ENCODE measurements around the gene ALOX15. TPM values are rescaled to one million over a fixed set of nuclear protein-coding genes. Genes with fewer than 3 reads are reported as not detected.
"Not testable (repeated sequence)": the region's sequence is repeated elsewhere in the genome, so short reads cannot be mapped to it uniquely, and the experiment has no call there.

The ALOX15 gene, protein sequence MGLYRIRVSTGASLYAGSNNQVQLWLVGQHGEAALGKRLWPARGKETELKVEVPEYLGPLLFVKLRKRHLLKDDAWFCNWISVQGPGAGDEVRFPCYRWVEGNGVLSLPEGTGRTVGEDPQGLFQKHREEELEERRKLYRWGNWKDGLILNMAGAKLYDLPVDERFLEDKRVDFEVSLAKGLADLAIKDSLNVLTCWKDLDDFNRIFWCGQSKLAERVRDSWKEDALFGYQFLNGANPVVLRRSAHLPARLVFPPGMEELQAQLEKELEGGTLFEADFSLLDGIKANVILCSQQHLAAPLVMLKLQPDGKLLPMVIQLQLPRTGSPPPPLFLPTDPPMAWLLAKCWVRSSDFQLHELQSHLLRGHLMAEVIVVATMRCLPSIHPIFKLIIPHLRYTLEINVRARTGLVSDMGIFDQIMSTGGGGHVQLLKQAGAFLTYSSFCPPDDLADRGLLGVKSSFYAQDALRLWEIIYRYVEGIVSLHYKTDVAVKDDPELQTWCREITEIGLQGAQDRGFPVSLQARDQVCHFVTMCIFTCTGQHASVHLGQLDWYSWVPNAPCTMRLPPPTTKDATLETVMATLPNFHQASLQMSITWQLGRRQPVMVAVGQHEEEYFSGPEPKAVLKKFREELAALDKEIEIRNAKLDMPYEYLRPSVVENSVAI
- polyA plus RNA-seq (2012; ENCODE audit: missing spikeins), result not detected

DNA sequence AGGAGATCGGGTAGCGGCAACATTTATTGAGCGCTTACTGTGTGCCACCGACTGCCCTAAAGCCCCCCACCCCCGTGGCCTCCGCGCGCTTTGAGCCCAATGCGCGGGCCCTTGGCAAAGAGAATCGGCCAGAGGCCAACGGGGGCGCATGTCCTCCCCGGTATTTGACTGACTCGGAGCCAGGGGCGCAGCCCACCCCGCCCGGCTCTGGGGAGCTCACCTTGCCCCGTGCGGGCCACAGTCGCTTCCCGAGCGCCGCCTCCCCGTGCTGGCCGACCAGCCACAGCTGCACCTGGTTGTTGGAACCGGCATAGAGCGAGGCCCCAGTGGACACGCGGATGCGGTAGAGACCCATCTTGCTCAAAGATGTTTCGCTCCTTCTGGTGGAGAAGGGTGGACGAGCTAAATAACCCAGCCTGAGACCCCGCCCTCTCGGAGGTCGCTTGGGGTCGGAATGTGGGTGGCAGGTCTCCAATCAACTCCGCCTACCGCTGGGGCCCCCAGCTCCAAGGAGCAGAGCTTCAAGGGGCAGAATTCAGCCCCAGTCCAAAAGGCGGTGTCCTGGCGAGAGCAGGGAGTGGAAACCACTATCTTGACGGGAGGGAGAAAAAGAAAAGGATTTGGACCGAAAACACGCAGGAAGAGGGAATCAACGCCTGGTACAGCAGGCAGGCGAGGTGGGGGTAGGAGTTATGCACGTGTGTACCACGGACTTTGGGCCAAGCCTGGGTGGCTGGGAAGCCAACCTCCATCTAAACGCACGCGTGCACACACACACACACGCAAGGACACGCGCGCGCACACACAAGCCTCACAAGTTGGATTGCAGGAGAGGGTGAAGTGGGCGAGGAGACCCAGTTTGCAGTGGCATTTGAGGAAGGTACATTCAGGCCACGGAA is at the start of gene ALOX15:
ALOX15 (minus strand) TSS at position 382 of the 899 bp plus-strand sequence; CDS start at position 355, 27 bp downstream.
- FAIRE-seq (no peak), DNase-seq (ENCODE audit: insufficient read length) (no peak)
- TF ChIP-seq TAF1 (IDR thresholded peaks at IDR 0.05; ENCODE audit: borderline replicate concordance, low read depth, low read length) (no peak), POLR2AphosphoS5 (IDR thresholded peaks at IDR 0.05; ENCODE audit: low read depth, low read length) (no peak), POLR2A (IDR thresholded peaks at IDR 0.05; ENCODE audit: low read depth, low read length) (no peak)

- FAIRE-seq, result no peak
- TF ChIP-seq TAF1 (IDR thresholded peaks at IDR 0.05; ENCODE audit: borderline replicate concordance, low read depth, low read length) (no peak), POLR2AphosphoS5 (IDR thresholded peaks at IDR 0.05; ENCODE audit: low read depth, low read length) (no peak)
- no peak for DNase-seq (ENCODE audit: insufficient read length)
Measured at GRCh38 chr17:4690745-4691144, 49.3 kb upstream of the ALOX15 start.

GRCh38 chr17:4689872-4690271 is 48.4 kb upstream of the ALOX15 start:
- FAIRE-seq; DNase-seq (ENCODE audit: insufficient read length): not testable (repeated sequence)

- FAIRE-seq; DNase-seq (ENCODE audit: insufficient read length): not testable (repeated sequence)
Measured at GRCh38 chr17:4683739-4684138, 42.3 kb upstream of the ALOX15 start.

DNA sequence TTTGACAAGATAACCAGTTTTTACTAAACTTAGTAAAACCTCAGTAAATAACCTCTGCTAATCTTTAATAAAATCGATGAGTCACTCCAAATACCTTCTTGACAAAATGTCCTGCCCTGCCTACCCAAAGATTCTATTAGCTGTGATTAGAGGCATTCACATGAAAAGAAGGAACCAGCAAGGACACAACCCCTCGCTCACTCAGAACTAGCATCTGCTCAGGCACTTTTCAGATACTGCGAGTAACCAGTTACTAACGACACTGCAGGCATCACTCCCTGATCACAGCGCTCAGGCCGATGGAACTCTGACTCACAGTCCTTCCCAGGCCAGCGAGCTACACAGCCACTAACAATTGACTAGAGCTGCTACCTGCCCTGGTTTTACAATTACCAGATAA is 38.2 kb upstream of the ALOX15 start:
- TF ChIP-seq POLR2A (IDR thresholded peaks at IDR 0.05; ENCODE audit: low read depth, low read length), result no peak
- no peak for TF ChIP-seq TAF1 (IDR thresholded peaks at IDR 0.05; ENCODE audit: borderline replicate concordance, low read depth, low read length)
- no peak for TF ChIP-seq POLR2AphosphoS5 (IDR thresholded peaks at IDR 0.05; ENCODE audit: low read depth, low read length)
- FAIRE-seq (no peak), DNase-seq (ENCODE audit: insufficient read length) (no peak)

GRCh38 chr17:4678448-4679026 is 37.1 kb upstream of the ALOX15 start:
- DNase-seq (ENCODE audit: insufficient read length) (no peak), FAIRE-seq (no peak)
- TF ChIP-seq POLR2A (IDR thresholded peaks at IDR 0.05; ENCODE audit: low read depth, low read length) (no peak), TAF1 (IDR thresholded peaks at IDR 0.05; ENCODE audit: borderline replicate concordance, low read depth, low read length) (no peak), POLR2AphosphoS5 (IDR thresholded peaks at IDR 0.05; ENCODE audit: low read depth, low read length) (no peak)

DNA sequence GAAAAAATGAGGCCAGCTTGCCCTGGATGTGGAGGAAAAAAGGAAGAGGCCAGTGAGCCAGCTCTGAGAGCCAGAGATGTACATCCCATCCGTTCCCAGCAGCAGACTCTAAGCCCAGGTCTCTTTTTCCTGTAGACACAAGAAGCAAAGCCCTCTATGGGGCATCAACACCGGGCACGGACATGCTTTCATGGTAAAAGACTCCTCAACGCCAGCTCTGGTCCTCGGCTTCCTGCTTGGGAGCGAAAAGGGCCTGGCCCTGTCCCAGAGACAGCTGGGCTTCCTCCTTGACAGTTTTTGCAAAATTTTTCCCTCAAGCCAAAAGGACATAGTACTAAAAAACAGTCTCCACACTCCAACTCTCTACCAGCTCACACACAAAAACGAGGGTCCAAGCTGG is 35.3 kb upstream of the ALOX15 start:
- no peak for TF ChIP-seq POLR2AphosphoS5 (IDR thresholded peaks at IDR 0.05; ENCODE audit: low read depth, low read length)
- no peak for TF ChIP-seq TAF1 (IDR thresholded peaks at IDR 0.05; ENCODE audit: borderline replicate concordance, low read depth, low read length)
- no peak for TF ChIP-seq POLR2A (IDR thresholded peaks at IDR 0.05; ENCODE audit: low read depth, low read length)
- FAIRE-seq (no peak), DNase-seq (ENCODE audit: insufficient read length) (no peak)

DNA sequence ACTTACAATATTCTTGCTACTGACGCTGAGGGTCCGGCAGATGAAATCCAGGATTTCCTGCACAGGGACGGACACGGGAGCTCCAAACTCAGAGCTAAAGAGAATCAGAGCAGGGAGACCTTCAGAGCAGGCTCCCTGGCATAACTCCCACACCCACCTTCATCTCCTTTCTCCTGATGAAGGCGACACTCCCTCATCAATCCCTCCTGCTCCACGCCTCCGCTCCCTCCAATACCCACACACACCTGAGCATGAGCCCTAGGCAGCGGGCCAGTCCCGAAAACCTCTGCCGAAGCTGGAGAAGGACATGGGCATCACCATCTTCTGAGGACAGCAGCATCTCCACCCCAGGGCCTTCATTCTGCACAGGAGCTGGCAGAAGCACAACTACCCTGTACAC is 34.3 kb upstream of the ALOX15 start:
- DNase-seq (ENCODE audit: insufficient read length) (no peak), FAIRE-seq (no peak)
- TF ChIP-seq POLR2AphosphoS5 (IDR thresholded peaks at IDR 0.05; ENCODE audit: low read depth, low read length), result no peak
- TF ChIP-seq POLR2A (IDR thresholded peaks at IDR 0.05; ENCODE audit: low read depth, low read length), result no peak
- TF ChIP-seq TAF1 (IDR thresholded peaks at IDR 0.05; ENCODE audit: borderline replicate concordance, low read depth, low read length), result no peak

- DNase-seq (ENCODE audit: insufficient read length) (no peak), FAIRE-seq (no peak)
- TF ChIP-seq POLR2AphosphoS5 (IDR thresholded peaks at IDR 0.05; ENCODE audit: low read depth, low read length) (no peak), POLR2A (IDR thresholded peaks at IDR 0.05; ENCODE audit: low read depth, low read length) (no peak), TAF1 (IDR thresholded peaks at IDR 0.05; ENCODE audit: borderline replicate concordance, low read depth, low read length) (no peak)
Measured at GRCh38 chr17:4674685-4674998, 33.2 kb upstream of the ALOX15 start.

DNA sequence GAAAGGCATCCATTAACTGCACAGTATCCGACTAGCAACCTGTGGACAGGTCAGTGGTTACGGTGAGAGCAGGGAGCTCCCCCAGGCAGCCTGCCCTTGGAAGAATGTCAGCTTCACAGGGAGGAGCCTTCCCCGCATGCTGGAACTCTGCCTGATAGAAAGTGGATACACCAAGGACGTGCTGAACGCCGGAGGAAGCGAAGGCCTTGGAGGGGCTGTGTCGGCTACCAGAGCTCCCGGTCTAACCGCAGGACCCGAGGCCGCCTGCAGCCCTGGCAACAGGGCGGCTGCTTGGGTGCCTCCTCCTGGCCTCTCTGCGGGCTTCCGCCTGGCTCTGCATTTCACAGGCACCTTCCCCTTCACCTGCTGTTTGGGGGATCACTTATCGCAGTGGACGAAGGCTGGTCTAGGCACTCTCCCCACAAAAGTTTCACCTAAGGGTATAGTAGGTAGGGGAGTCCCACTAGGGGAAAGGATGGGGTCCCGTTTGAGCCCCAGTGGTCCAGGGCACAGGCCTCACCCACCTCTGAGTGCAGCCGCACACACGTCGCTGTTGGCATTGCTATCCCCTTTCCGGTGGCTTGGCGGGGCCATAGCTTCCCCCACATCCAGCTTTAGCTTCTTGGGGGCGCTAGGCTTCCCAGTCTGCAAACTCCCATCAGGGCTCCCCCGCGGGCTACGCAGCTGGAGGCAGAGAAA is 32.7 kb upstream of the ALOX15 start:
- no peak for TF ChIP-seq POLR2A (IDR thresholded peaks at IDR 0.05; ENCODE audit: low read depth, low read length)
- TF ChIP-seq TAF1 (IDR thresholded peaks at IDR 0.05; ENCODE audit: borderline replicate concordance, low read depth, low read length), result no peak
- TF ChIP-seq POLR2AphosphoS5 (IDR thresholded peaks at IDR 0.05; ENCODE audit: low read depth, low read length), result no peak
- FAIRE-seq, result no peak
- no peak for DNase-seq (ENCODE audit: insufficient read length)

GRCh38 chr17:4673169-4673568 is 31.7 kb upstream of the ALOX15 start:
- TF ChIP-seq POLR2A (IDR thresholded peaks at IDR 0.05; ENCODE audit: low read depth, low read length), result no peak
- TF ChIP-seq TAF1 (IDR thresholded peaks at IDR 0.05; ENCODE audit: borderline replicate concordance, low read depth, low read length), result no peak
- FAIRE-seq (no peak), DNase-seq (ENCODE audit: insufficient read length) (no peak)
